Mucosa of gallbladder (tissue), 1 donor: ENCODE results near the gene PTH1R. TPM values are rescaled to one million over a fixed set of nuclear protein-coding genes. Genes with fewer than 3 reads are reported as not detected.

Experiments
- DNase-seq: peaks from one replicate; pipeline ENCODE4 v3.0.0-alpha.2; 2020; ENCODE audit warnings: low spot score
- total RNA-seq: library from RNA; stranded (reverse); gene quantifications from one replicate; pipeline ENCODE4 v1.2.1, GENCODE V29; 2021
- donor health status: DM: no; HTN: no; CAD: no.

The PTH1R gene
- total RNA-seq, 1 donor from 2014 or later, result 11.7 TPM

GRCh38 chr3:46946856-46947545 lies 69.5 kb downstream of the PTH1R start:
- DNase-seq, result peak; percentile 49

DNA sequence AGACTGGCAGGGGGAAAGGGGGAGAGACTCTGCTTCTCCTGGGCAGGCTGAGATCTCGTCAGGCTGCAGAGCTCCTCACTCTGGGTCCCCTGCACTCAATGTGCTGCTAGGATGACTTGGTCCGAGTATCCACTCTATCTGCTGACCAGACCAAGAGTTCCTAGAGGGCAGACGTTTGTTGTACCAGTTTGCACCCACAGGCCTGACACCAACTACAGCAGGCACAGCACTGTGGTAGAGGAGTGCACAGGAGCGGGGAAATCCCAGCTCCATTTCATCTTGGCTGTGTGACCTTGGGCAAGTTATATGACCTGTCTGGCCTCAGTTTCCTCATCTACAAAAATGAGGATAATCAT lies 70.0 kb downstream of the PTH1R start:
- DNase-seq, result no peak

GRCh38 chr3:46947981-46948791 lies 70.7 kb downstream of the PTH1R start:
- peak; percentile 89 for DNase-seq

DNA sequence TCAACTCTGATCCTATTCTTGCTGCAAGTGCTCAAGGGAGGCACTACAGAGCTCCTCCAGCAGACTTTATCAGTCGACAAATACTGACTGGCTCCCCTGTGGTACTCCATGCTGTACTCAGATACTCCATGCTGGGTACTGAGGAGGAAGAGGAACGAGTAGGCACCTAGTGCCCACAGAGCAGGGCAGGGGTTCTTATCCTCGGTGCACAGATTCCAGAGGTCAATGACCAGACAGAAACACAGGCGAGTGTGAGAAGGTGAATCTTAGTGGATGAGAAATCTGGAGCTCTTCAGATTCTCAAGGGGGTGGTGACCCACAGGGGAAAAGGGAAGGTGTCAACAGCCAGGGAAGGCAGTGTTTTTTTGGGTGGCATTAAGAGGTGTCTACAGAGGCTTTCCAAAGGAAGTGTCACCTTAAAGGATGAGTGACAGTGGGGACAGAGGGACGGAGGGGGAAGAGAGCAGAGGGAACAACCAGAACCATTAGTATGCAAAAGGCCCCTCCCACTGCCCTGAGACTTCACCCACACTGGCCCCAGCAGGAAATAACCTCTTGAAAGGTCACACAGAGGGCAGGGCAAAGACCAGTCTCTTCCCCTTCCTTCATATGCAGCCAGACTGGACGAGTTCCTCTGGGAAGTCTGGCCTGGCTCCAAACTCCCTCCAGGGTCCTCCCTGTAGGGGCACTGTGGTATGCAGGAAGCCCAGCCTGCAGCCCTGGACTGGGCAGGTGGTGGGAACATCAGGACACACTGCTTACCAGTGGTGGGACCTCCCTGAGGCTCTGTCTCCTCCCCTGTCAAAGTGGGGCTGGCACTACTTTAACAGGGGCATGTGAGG lies 71.5 kb downstream of the PTH1R start:
- DNase-seq, result no peak

GRCh38 chr3:46950177-46950576 lies 72.7 kb downstream of the PTH1R start:
- DNase-seq, result no peak

DNA sequence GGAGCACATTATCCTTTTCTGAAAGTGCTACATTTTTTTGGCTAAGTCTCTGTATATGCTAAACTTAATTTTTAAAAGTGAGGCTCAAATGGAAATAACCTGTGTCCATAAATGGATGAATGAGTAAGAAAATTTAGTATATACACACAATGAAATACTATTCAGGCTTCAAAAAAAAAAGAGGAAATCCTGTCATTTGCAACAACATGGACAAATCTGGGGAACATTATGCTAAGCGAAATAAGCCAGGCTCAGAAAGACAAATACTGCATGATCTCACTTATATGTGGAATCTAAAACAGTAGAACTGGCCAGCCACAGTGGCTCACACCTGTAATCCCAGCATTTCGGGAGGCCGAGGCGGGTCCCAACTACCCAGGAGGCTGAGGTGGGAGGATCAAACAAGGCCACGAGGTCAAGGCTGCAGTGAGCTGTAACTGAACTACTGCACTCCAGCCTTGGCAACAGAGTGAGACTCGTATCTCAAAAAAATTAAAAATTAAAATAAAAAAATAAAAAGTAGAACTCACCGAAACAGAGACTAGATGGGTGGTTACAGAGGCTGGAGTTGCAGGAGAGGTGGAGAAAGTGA lies 73.2 kb downstream of the PTH1R start:
- DNase-seq, result no peak

DNA sequence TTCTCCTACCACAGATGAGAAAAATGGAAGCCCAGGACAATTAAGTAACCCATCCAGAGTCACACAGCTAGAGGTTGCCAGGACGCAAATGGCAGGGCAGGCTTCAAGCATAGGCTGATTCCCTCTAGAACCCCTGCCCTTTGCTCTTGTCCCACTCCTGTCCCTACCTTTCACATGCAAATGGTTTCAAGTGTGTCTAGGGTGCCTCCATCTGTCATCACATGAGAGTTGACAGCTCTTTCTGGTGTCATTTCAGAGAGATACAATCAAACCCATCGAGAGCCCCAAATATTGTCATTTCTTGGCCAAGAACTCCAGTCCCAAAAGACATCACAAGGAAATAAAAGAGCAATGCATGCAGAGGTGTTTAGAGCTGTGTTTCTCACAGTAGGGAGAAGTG lies 75.3 kb downstream of the PTH1R start:
- DNase-seq, result no peak

Other genes with a start within 250 kb of the PTH1R start
- 43.8 TPM for gene ALS2CL, start 184.0 kb upstream of the PTH1R start, total RNA-seq
- gene TMIE, start 176.3 kb upstream of the PTH1R start, total RNA-seq, result 0.29 TPM
- gene PRSS50, start 159.9 kb upstream of the PTH1R start, total RNA-seq, result 0.17 TPM
- gene MYL3, start 14.3 kb upstream of the PTH1R start, total RNA-seq, result 1.8 TPM
- 50.0 TPM for gene CCDC12, start 99.0 kb downstream of the PTH1R start, total RNA-seq
- 150 TPM for gene NBEAL2, start 101.9 kb downstream of the PTH1R start, total RNA-seq